Peyer's patch (tissue), 4 donors: ENCODE results near the gene NLK.

Experiments
- CTCF ChIP-seq, 6 experiments: fragments of 450-650 bp in 4 of 6; fragments of 200-600 bp in 2 of 6; sonication (generic) in 1 of 6; IDR thresholded peaks; one replicate each; pipeline ENCODE4 v1.5.1; 2017 to 2019; ENCODE audit warnings: antibody characterized with exemption in 6 of 6, mild to moderate bottlenecking in 3 of 6, moderate library complexity in 1 of 6
- POLR2A ChIP-seq, 2 donors: fragments of 450-650 bp; IDR thresholded peaks; one replicate each; pipeline ENCODE4 v1.5.1; 2017; ENCODE audit warnings: antibody characterized with exemption in 2 of 2, mild to moderate bottlenecking in 2 of 2, moderate library complexity in 2 of 2

GRCh38 chr17:28136923-28137322, 94.4 kb downstream of the NLK start:
- TF ChIP-seq CTCF (IDR thresholded peaks at IDR 0.05) (peak in 1 of 6 experiments; percentile 6), POLR2A (IDR thresholded peaks at IDR 0.05) (no peak)
